Measurements from ENCODE around the gene MYF5.

Gene MYF5

GRCh38 chr12:80766210-80766609 lies 49.5 kb downstream of the MYF5 start:
- no peak for DNase-seq (ENCODE audit: low spot score)

- DNase-seq (ENCODE audit: low spot score), result no peak
Observed at GRCh38 chr12:80766897-80767296, 50.2 kb downstream of the MYF5 start.

Data from hematopoietic multipotent progenitor cell treated with erythropoietin and hydrocortisone succinate and interleukin-3 and kit ligand, for 15 days (in vitro differentiated cells).